GM21825 (cell line): ENCODE data around the gene DLL1.

Source experiments
- ATAC-seq: cut with Tn5 transposase; IDR thresholded peaks from one replicate; pipeline ENCODE4 v1.9.1; 2021; ENCODE audit warnings: mild to moderate bottlenecking, moderate library complexity; ENCODE audit not compliant: unreplicated experiment

Gene DLL1

DNA sequence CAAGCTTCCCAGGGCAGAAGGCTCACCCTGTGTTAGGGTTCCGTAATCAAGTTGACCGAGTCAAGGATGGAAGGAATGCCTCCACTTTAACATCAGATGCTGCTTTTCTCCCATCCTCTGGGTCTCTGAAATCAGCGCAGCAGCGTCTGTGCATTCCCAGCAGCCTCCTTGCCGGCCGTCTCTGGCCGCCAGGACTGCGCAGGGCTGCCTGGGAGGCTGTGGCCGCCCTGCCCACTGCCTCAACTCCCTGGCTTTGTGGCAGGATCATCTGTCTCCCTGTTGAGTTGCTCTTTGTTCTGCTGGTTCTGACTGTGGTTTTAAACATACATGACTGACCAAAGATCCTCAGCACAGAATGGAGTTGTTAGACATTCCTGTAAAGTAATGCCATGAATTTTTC, 56.5 kb downstream of the DLL1 start:
- ATAC-seq, result no peak

GRCh38 chr6:170233286-170234205, 57.3 kb downstream of the DLL1 start:
- no peak for ATAC-seq
